GM12865 (cell line): ENCODE data around the gene PARP11.

ENCODE experiments used
- DNase-seq: peaks from one replicate; pipeline ENCODE4 v3.0.0; 2010; ENCODE audit warnings: low read depth
- H3K4me3 ChIP-seq: 2 replicates; pipeline ENCODE4 v1.5.1; 2011; ENCODE audit warnings: mild to moderate bottlenecking, low read depth, low read length, control low read depth
- CTCF ChIP-seq: IDR thresholded peaks from 2 replicates; pipeline ENCODE4 v1.5.1; 2011; ENCODE audit warnings: low read length, control low read depth, low read depth, inconsistent platforms; ENCODE audit not compliant: insufficient read depth; ENCODE audit errors: missing control alignments

The PARP11 gene

GRCh38 chr12:3827301-3828000 is 45.7 kb downstream of the PARP11 start:
- no peak overlapping the region for H3K4me3 ChIP-seq
- TF ChIP-seq CTCF: no peak

GRCh38 chr12:3821441-3821840 is 51.8 kb downstream of the PARP11 start:
- no peak for TF ChIP-seq CTCF
- H3K4me3 ChIP-seq: no peak overlapping the region
- DNase-seq: no peak

More at GRCh38 chr12:3827301-3828000, 45.7 kb downstream of the PARP11 start:
- DNase-seq: peak; percentile 22

GRCh38 chr12:3820122-3820521 is 53.1 kb downstream of the PARP11 start:
- no peak overlapping the region for H3K4me3 ChIP-seq
- TF ChIP-seq CTCF: no peak
- no peak for DNase-seq

GRCh38 chr12:3816266-3816665 is 56.9 kb downstream of the PARP11 start:
- DNase-seq: no peak
- TF ChIP-seq CTCF: no peak
- no peak overlapping the region for H3K4me3 ChIP-seq

GRCh38 chr12:3815094-3815766 is 58.0 kb downstream of the PARP11 start:
- no peak for TF ChIP-seq CTCF
- DNase-seq: no peak
- no peak overlapping the region for H3K4me3 ChIP-seq

GRCh38 chr12:3810540-3810939 is 62.7 kb downstream of the PARP11 start:
- H3K4me3 ChIP-seq: no peak overlapping the region
- no peak for TF ChIP-seq CTCF
- no peak for DNase-seq

GRCh38 chr12:3810016-3810370 is 63.2 kb downstream of the PARP11 start:
- no peak for DNase-seq
- no peak for TF ChIP-seq CTCF
- no peak overlapping the region for H3K4me3 ChIP-seq
